Stomach (tissue), 9 donors: ENCODE measurements around the gene PGPEP1. TPM values are rescaled to one million over a fixed set of nuclear protein-coding genes. Genes with fewer than 3 reads are reported as not detected.

ENCODE experiments used
- DNase-seq, 2 donors: peaks; one replicate each; pipeline versions ENCODE4 v3.0.0 to v3.0.0-alpha.2; 2013 to 2019
- H3K27ac ChIP-seq, 5 donors: fragments of 200-600 bp in 4 of 5; sonication (generic) in 4 of 5; one replicate each; pipeline ENCODE4 v1.5.1; 2013 to 2019; ENCODE audit warnings: mild to moderate bottlenecking in 1 of 5, moderate library complexity in 1 of 5
- H3K27me3 ChIP-seq, 3 donors: fragments of 200-600 bp; sonication (generic); one replicate each; pipeline ENCODE4 v1.5.1; 2017 to 2019; ENCODE audit warnings: mixed run types in 1 of 3
- H3K36me3 ChIP-seq, 4 donors: fragments of 200-600 bp; sonication (generic); 1 replicate in 3 of 4; 2 replicates in 1 of 4; pipeline ENCODE4 v1.5.1; 2016 to 2019
- H3K4me1 ChIP-seq, 4 donors: fragments of 200-600 bp; sonication (generic); one replicate each; pipeline ENCODE4 v1.5.1; 2016 to 2019
- H3K4me3 ChIP-seq, 4 donors: fragments of 200-600 bp; sonication (generic) in 3 of 4; one replicate each; pipeline ENCODE4 v1.5.1; 2016 to 2019; ENCODE audit warnings: mild to moderate bottlenecking in 1 of 4
- H3K9me3 ChIP-seq, 4 donors: fragments of 200-600 bp; sonication (generic); one replicate each; pipeline ENCODE4 v1.5.1; 2016 to 2019
- CTCF ChIP-seq, 7 experiments: fragments of 450-650 bp in 4 of 7; fragments of 200-600 bp in 3 of 7; sonication (generic) in 3 of 7; IDR thresholded peaks; one replicate each; pipeline ENCODE4 v1.5.1; 2016 to 2019; ENCODE audit warnings: antibody characterized with exemption in 7 of 7, control low read depth in 2 of 7, mild to moderate bottlenecking in 1 of 7
- EP300 ChIP-seq: sonication (generic); formaldehyde crosslinking; IDR thresholded peaks from one replicate; pipeline ENCODE4 v1.6.1; 2017; ENCODE audit warnings: antibody characterized with exemption
- POLR2A ChIP-seq, 4 donors: fragments of 450-650 bp; IDR thresholded peaks; one replicate each; pipeline ENCODE4 v1.6.1; 2016; ENCODE audit warnings: antibody characterized with exemption in 4 of 4, control low read depth in 2 of 4, mild to moderate bottlenecking in 1 of 4, moderate library complexity in 1 of 4
- POLR2AphosphoS5 ChIP-seq, 3 donors: sonication (generic); formaldehyde crosslinking; IDR thresholded peaks; one replicate each; pipeline ENCODE4 v1.6.1; 2016; ENCODE audit warnings: antibody characterized with exemption in 3 of 3
- WGBS, 5 donors: extraction: QIAGEN DNeasy Blood & Tissue Kit in 3 of 5; methylation state at CpG; one replicate each; pipeline versions ENCODE4 v1.1.5 to v1.1.7; 2013 to 2018; 5-methylcytosine and 5-hydroxymethylcytosine counted together
- intact Hi-C: fragments of 100-400 bp; cut with DNase I; formaldehyde crosslinking; loops from one replicate; pipeline ENCODE4 v1.15.1; 2023; ENCODE audit warnings: low total_unique reads
- polyA plus RNA-seq, 3 donors: library from polyadenylated mRNA; stranded (reverse); fragments of 200-250 nt; gene quantifications; one replicate each; pipeline ENCODE4 v1.2.3, GENCODE V29; 2013
- total RNA-seq, 5 donors: library from RNA; depleted of rRNA; stranded (reverse); fragments of >200 nt; gene quantifications; one replicate each; pipeline versions ENCODE4 v1.1.0 to v1.2.3, GENCODE V29; 2014 to 2016
- donor health status: healthy with polysubstance abuse.
- donor health status: Bipolar disorder and iron deficiency.
- donor health status: healthy.

PGPEP1 gene
- total and polyA plus RNA-seq, 8 donors, result 8.0 to 58.9 (median 26.0) TPM

GRCh38 chr19:18292462-18292809 is 48.0 kb upstream of the PGPEP1 start:
- Histone ChIP-seq H3K4me3 (peak overlapping the region; percentile 46 to 70 (median 61)), H3K4me1 (peaks cover 24 to 52% (median 37%) of the 10 kb centered on the region in 4 donors), H3K27ac (peak overlapping the region; percentile 94 to 100 (median 96)), H3K27me3 (no peaks in the 10 kb centered on the region), H3K36me3 (no peaks in the 10 kb centered on the region), H3K9me3 (no peaks in the 10 kb centered on the region)
- whole genome bisulfite sequencing, 5 donors, result 0 to 1% (median 0%) methylated on average over 16 to 20 of the region's 20 CpGs
- TF ChIP-seq EP300, result no peak
- DNase-seq, result no peak
- intact Hi-C loops, result no loop called here

- WGBS, 5 donors, result 6 to 9% (median 7%) methylated on average over 30 to 31 of the region's 31 CpGs
- Histone ChIP-seq H3K4me3 (peak overlapping the region; percentile 46 to 70 (median 61)), H3K9me3 (no peaks in the 10 kb centered on the region), H3K27me3 (no peaks in the 10 kb centered on the region), H3K27ac (peak overlapping the region; percentile 94 to 100 (median 96)), H3K4me1 (peaks cover 24 to 46% (median 34%) of the 10 kb centered on the region in 4 donors), H3K36me3 (no peaks in the 10 kb centered on the region)
- no peak for TF ChIP-seq EP300
- TF ChIP-seq POLR2AphosphoS5 (IDR thresholded peaks at IDR 0.05), result peak in 2 of 3 donors; percentile 5 to 46
- peak; percentile 71 to 94 for DNase-seq
- intact Hi-C loops, result no loop called here
These were observed 47.4 kb upstream of the PGPEP1 start for GRCh38 chr19:18292810-18293641.

GRCh38 chr19:18293642-18294466 is 46.5 kb upstream of the PGPEP1 start:
- H3K4me1 ChIP-seq, result peaks cover 24 to 41% (median 31%) of the 10 kb centered on the region in 4 donors
- no peak for DNase-seq
- no peaks in the 10 kb centered on the region for H3K27me3 ChIP-seq
- H3K9me3 ChIP-seq, result no peaks in the 10 kb centered on the region
- H3K27ac ChIP-seq, result peak overlapping the region; percentile 94 to 100 (median 96)
- no peaks in the 10 kb centered on the region for H3K36me3 ChIP-seq
- peak overlapping the region in 3 of 4 donors; percentile 46 to 70 (median 58) for H3K4me3 ChIP-seq
- intact Hi-C loops, result no loop called here
- TF ChIP-seq POLR2A (IDR thresholded peaks at IDR 0.05), result no peak
- TF ChIP-seq POLR2AphosphoS5 (IDR thresholded peaks at IDR 0.05), result no peak
- no peak for TF ChIP-seq EP300
- no peak for TF ChIP-seq CTCF (IDR thresholded peaks at IDR 0.05)
- 56 to 64% (median 62%) methylated on average over 18 of the region's 18 CpGs for WGBS, 5 donors

GRCh38 chr19:18294467-18294864 is 45.9 kb upstream of the PGPEP1 start:
- H3K27ac ChIP-seq, result peak overlapping the region in 4 of 5 donors; percentile 94 to 100 (median 98)
- peak; percentile 66 to 87 for DNase-seq
- H3K36me3 ChIP-seq, result no peaks in the 10 kb centered on the region
- H3K27me3 ChIP-seq, result no peaks in the 10 kb centered on the region
- intact Hi-C loops, result no loop called here
- WGBS, 5 donors, result 33 to 48% (median 42%) methylated on average over 8 to 9 of the region's 9 CpGs; no CpG with 5 or more reads in 1 of the 5 donors
- TF ChIP-seq POLR2A (IDR thresholded peaks at IDR 0.05), result no peak
- no peaks in the 10 kb centered on the region for H3K9me3 ChIP-seq
- H3K4me1 ChIP-seq, result peaks cover 24 to 41% (median 31%) of the 10 kb centered on the region in 4 donors
- no peak overlapping the region for H3K4me3 ChIP-seq

- no peak overlapping the region for H3K4me3 ChIP-seq
- TF ChIP-seq EP300 (no peak), POLR2AphosphoS5 (IDR thresholded peaks at IDR 0.05) (no peak), POLR2A (IDR thresholded peaks at IDR 0.05) (no peak), CTCF (IDR thresholded peaks at IDR 0.05) (no peak)
- WGBS, 5 donors, result 68 to 97% (median 95%) methylated on average over 4 of the region's 4 CpGs
- peak overlapping the region in 3 of 5 donors; percentile 96 to 100 (median 99) for H3K27ac ChIP-seq
- no peaks in the 10 kb centered on the region for H3K9me3 ChIP-seq
- H3K4me1 ChIP-seq, result peaks cover 20 to 38% (median 31%) of the 10 kb centered on the region in 4 donors
- no peaks in the 10 kb centered on the region for H3K27me3 ChIP-seq
- H3K36me3 ChIP-seq, result no peaks in the 10 kb centered on the region
- intact Hi-C loops, result no loop called here
- DNase-seq, result no peak
These were observed 45.4 kb upstream of the PGPEP1 start for GRCh38 chr19:18295034-18295451.
